Stimulated activated naive CD8-positive, alpha-beta T cell treated with anti-CD3 and anti-CD28 coated beads, Interleukin-15, Interleukin-2, amounts not matched to agents 100 ng/mL and 50 ng/mL, for 24 hours (primary cell): Measurements from ENCODE around the gene ETV7.
"Not testable (repeated sequence)": the region's sequence is repeated elsewhere in the genome, so short reads cannot be mapped to it uniquely, and the experiment has no call there.

Experiments
- H3K27ac Mint-ChIP-seq: one replicate; pipeline ENCODE4 v1.8.0; 2021; ENCODE audit warnings: mild to moderate bottlenecking, mixed read lengths
- H3K27me3 Mint-ChIP-seq: one replicate; pipeline ENCODE4 v1.8.0; 2021; ENCODE audit warnings: mixed read lengths
- H3K36me3 Mint-ChIP-seq: one replicate; pipeline ENCODE4 v1.8.0; 2021; ENCODE audit warnings: low read depth, mixed read lengths
- H3K4me1 Mint-ChIP-seq: one replicate; pipeline ENCODE4 v1.8.0; 2021; ENCODE audit warnings: low read depth, mixed read lengths
- H3K4me3 Mint-ChIP-seq: one replicate; pipeline ENCODE4 v1.8.0; 2021; ENCODE audit warnings: mild to moderate bottlenecking, mixed read lengths
- H3K9me3 Mint-ChIP-seq: one replicate; pipeline ENCODE4 v1.8.0; 2021; ENCODE audit warnings: mixed read lengths

ETV7 gene

GRCh38 chr6:36376183-36376582 is 11.3 kb downstream of the ETV7 start:
- H3K27me3 Mint-ChIP-seq, result no peaks in the 10 kb centered on the region
- no peaks in the 10 kb centered on the region for H3K36me3 Mint-ChIP-seq
- no peaks in the 10 kb centered on the region for H3K4me1 Mint-ChIP-seq
- H3K4me3 Mint-ChIP-seq, result no peak overlapping the region
- no peak overlapping the region for H3K27ac Mint-ChIP-seq
- H3K9me3 Mint-ChIP-seq, result no peaks in the 10 kb centered on the region

GRCh38 chr6:36375644-36376155 is 11.8 kb downstream of the ETV7 start:
- no peak overlapping the region for H3K4me3 Mint-ChIP-seq
- no peaks in the 10 kb centered on the region for H3K4me1 Mint-ChIP-seq
- H3K36me3 Mint-ChIP-seq, result no peaks in the 10 kb centered on the region
- H3K27me3 Mint-ChIP-seq, result no peaks in the 10 kb centered on the region
- no peak overlapping the region for H3K27ac Mint-ChIP-seq
- no peaks in the 10 kb centered on the region for H3K9me3 Mint-ChIP-seq

- Mint-ChIP-seq H3K9me3 (no peaks in the 10 kb centered on the region), H3K27me3 (no peaks in the 10 kb centered on the region), H3K36me3 (no peaks in the 10 kb centered on the region), H3K4me3 (no peak overlapping the region), H3K4me1 (no peaks in the 10 kb centered on the region), H3K27ac (no peak overlapping the region)
Measured at GRCh38 chr6:36374972-36375371, 12.5 kb downstream of the ETV7 start.

GRCh38 chr6:36374194-36374593 is 13.3 kb downstream of the ETV7 start:
- H3K9me3 Mint-ChIP-seq, result no peaks in the 10 kb centered on the region
- H3K4me1 Mint-ChIP-seq, result no peaks in the 10 kb centered on the region
- H3K4me3 Mint-ChIP-seq, result no peak overlapping the region
- H3K36me3 Mint-ChIP-seq, result no peaks in the 10 kb centered on the region
- H3K27me3 Mint-ChIP-seq, result no peaks in the 10 kb centered on the region
- no peak overlapping the region for H3K27ac Mint-ChIP-seq

- no peaks in the 10 kb centered on the region for H3K27me3 Mint-ChIP-seq
- no peaks in the 10 kb centered on the region for H3K4me1 Mint-ChIP-seq
- H3K36me3 Mint-ChIP-seq, result no peaks in the 10 kb centered on the region
- no peaks in the 10 kb centered on the region for H3K9me3 Mint-ChIP-seq
- H3K27ac Mint-ChIP-seq, result no peak overlapping the region
- no peak overlapping the region for H3K4me3 Mint-ChIP-seq
Measured at GRCh38 chr6:36373368-36374019, 14.0 kb downstream of the ETV7 start.

- Mint-ChIP-seq H3K27me3 (no peaks in the 10 kb centered on the region), H3K27ac (no peak overlapping the region), H3K36me3 (no peaks in the 10 kb centered on the region), H3K9me3 (no peaks in the 10 kb centered on the region), H3K4me3 (no peak overlapping the region), H3K4me1 (no peaks in the 10 kb centered on the region)
Measured at GRCh38 chr6:36372088-36372487, 15.4 kb downstream of the ETV7 start.

- H3K9me3 Mint-ChIP-seq, result no peaks in the 10 kb centered on the region
- no peaks in the 10 kb centered on the region for H3K36me3 Mint-ChIP-seq
- no peaks in the 10 kb centered on the region for H3K4me1 Mint-ChIP-seq
- no peak overlapping the region for H3K27ac Mint-ChIP-seq
- H3K27me3 Mint-ChIP-seq, result no peaks in the 10 kb centered on the region
- H3K4me3 Mint-ChIP-seq, result no peak overlapping the region
Measured at GRCh38 chr6:36371211-36371610, 16.3 kb downstream of the ETV7 start.

- no peaks in the 10 kb centered on the region for H3K27me3 Mint-ChIP-seq
- H3K4me1 Mint-ChIP-seq, result no peaks in the 10 kb centered on the region
- no peaks in the 10 kb centered on the region for H3K9me3 Mint-ChIP-seq
- H3K4me3 Mint-ChIP-seq, result no peak overlapping the region
- no peak overlapping the region for H3K27ac Mint-ChIP-seq
- no peaks in the 10 kb centered on the region for H3K36me3 Mint-ChIP-seq
Measured at GRCh38 chr6:36370638-36371037, 16.8 kb downstream of the ETV7 start.

GRCh38 chr6:36368921-36369865 is 18.3 kb downstream of the ETV7 start:
- no peaks in the 10 kb centered on the region for H3K36me3 Mint-ChIP-seq
- H3K27me3 Mint-ChIP-seq, result no peaks in the 10 kb centered on the region
- no peak overlapping the region for H3K4me3 Mint-ChIP-seq
- H3K9me3 Mint-ChIP-seq, result no peaks in the 10 kb centered on the region
- no peaks in the 10 kb centered on the region for H3K4me1 Mint-ChIP-seq
- H3K27ac Mint-ChIP-seq, result no peak overlapping the region

GRCh38 chr6:36368421-36368820 is 19.0 kb downstream of the ETV7 start:
- Mint-ChIP-seq H3K27ac (no peak overlapping the region), H3K4me3 (no peak overlapping the region), H3K9me3 (no peaks in the 10 kb centered on the region), H3K36me3 (no peaks in the 10 kb centered on the region), H3K4me1 (no peaks in the 10 kb centered on the region), H3K27me3 (no peaks in the 10 kb centered on the region)

- H3K4me1 Mint-ChIP-seq, result no peaks in the 10 kb centered on the region
- no peak overlapping the region for H3K4me3 Mint-ChIP-seq
- no peaks in the 10 kb centered on the region for H3K36me3 Mint-ChIP-seq
- no peaks in the 10 kb centered on the region for H3K27me3 Mint-ChIP-seq
- H3K9me3 Mint-ChIP-seq, result no peaks in the 10 kb centered on the region
- no peak overlapping the region for H3K27ac Mint-ChIP-seq
Measured at GRCh38 chr6:36367743-36368142, 19.7 kb downstream of the ETV7 start.

- no peaks in the 10 kb centered on the region for H3K27me3 Mint-ChIP-seq
- no peak overlapping the region for H3K27ac Mint-ChIP-seq
- H3K4me1 Mint-ChIP-seq, result peaks cover 6% of the 10 kb centered on the region
Measured at GRCh38 chr6:36364669-36365479, 22.6 kb downstream of the ETV7 start.

GRCh38 chr6:36364061-36364635 is 23.3 kb downstream of the ETV7 start:
- not testable (repeated sequence) for H3K27me3 Mint-ChIP-seq, H3K9me3 Mint-ChIP-seq, H3K4me3 Mint-ChIP-seq, H3K4me1 Mint-ChIP-seq, H3K27ac Mint-ChIP-seq, H3K36me3 Mint-ChIP-seq

More at GRCh38 chr6:36364669-36365479, 22.6 kb downstream of the ETV7 start:
- no peak overlapping the region for H3K4me3 Mint-ChIP-seq
- no peaks in the 10 kb centered on the region for H3K9me3 Mint-ChIP-seq
- H3K36me3 Mint-ChIP-seq, result no peaks in the 10 kb centered on the region

GRCh38 chr6:36363371-36363752 is 24.1 kb downstream of the ETV7 start:
- H3K4me1 Mint-ChIP-seq, result peaks cover 12% of the 10 kb centered on the region
- H3K4me3 Mint-ChIP-seq, H3K36me3 Mint-ChIP-seq, H3K27ac Mint-ChIP-seq, H3K9me3 Mint-ChIP-seq, H3K27me3 Mint-ChIP-seq: not testable (repeated sequence)
